C4-2B (cell line): ENCODE measurements around the gene ZW10.

ENCODE experiments used
- ZFX ChIP-seq: fragments of 450-650 bp; IDR thresholded peaks from 2 replicates; pipeline ENCODE4 v1.6.1; 2017
- TF ChIP-seq, protein P1 (sequence below): fragments of 450-650 bp; conservative IDR thresholded peaks from 2 replicates; pipeline ENCODE4 v1.5.1; 2017; ENCODE audit warnings: mild to moderate bottlenecking

DNA sequence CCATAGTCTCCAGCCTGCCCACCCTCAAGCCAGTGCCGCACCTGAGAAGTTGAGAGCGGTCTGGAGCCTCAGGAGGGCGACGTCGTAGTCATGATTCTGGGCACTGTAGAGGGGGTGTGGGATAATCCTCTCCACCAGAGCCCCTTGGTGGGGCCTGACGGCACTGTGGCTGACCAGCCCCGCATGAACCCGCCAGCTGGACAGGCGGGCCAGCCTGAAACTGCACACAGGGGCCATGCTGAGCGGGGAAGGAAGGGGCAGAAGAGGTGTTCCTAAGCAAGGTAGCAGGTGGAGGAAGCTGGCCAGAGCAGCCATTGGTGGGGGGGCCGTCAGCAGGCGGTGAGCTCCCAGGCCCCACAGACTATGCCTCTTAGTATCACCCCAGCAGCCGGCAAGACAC is 80.5 kb downstream of the ZW10 start:
- TF ChIP-seq, protein P1, sequence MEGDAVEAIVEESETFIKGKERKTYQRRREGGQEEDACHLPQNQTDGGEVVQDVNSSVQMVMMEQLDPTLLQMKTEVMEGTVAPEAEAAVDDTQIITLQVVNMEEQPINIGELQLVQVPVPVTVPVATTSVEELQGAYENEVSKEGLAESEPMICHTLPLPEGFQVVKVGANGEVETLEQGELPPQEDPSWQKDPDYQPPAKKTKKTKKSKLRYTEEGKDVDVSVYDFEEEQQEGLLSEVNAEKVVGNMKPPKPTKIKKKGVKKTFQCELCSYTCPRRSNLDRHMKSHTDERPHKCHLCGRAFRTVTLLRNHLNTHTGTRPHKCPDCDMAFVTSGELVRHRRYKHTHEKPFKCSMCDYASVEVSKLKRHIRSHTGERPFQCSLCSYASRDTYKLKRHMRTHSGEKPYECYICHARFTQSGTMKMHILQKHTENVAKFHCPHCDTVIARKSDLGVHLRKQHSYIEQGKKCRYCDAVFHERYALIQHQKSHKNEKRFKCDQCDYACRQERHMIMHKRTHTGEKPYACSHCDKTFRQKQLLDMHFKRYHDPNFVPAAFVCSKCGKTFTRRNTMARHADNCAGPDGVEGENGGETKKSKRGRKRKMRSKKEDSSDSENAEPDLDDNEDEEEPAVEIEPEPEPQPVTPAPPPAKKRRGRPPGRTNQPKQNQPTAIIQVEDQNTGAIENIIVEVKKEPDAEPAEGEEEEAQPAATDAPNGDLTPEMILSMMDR = no peak
- no peak for TF ChIP-seq ZFX
